ENCODE data around the gene CMBL. TPM values are rescaled to one million over a fixed set of nuclear protein-coding genes. Genes with fewer than 3 reads are reported as not detected.

CMBL gene
- total RNA-seq, 2 donors from 2014 or later, result 10.4 to 20.5 TPM

DNA sequence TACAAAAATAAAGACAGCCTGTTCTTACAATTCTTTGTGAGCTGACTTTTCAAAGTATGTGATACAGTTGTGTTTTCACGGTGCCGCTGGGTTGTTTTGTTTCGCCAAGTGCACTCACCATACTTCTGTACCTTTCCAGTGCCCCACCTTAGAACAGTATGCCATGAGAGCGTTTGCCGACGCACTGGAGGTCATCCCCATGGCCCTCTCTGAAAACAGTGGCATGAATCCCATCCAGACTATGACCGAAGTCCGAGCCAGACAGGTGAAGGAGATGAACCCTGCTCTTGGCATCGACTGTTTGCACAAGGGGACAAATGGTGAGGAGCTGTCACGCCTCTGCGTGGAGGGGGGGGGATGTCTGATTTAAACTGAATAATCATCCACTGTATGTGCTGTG is 44.7 kb downstream of the CMBL start:
- Histone ChIP-seq H3K4me3 (ENCODE audit: low read length) (no peak overlapping the region), H3K4me1 (ENCODE audit: control insufficient read depth, insufficient read depth, low read length) (peaks cover 3% of the 10 kb centered on the region), H3K27me3 (ENCODE audit: control insufficient read depth, insufficient read depth, low read length, poor library complexity, severe bottlenecking) (no peaks in the 10 kb centered on the region), H3K9me3 (ENCODE audit: control insufficient read depth, low read length) (no peaks in the 10 kb centered on the region), H3K9ac (ENCODE audit: extremely low read depth, low read length, poor library complexity, severe bottlenecking) (no peak overlapping the region), H3K36me3 (ENCODE audit: control insufficient read depth, insufficient read depth, low read length) (peaks cover 78% of the 10 kb centered on the region), H3K27ac (ENCODE audit: low read depth, low read length) (no peak overlapping the region)
- H3K9me3 Mint-ChIP-seq, result no peaks in the 10 kb centered on the region
- H3K36me3 Mint-ChIP-seq (ENCODE audit: low read depth), result peaks cover 71% of the 10 kb centered on the region
- no peak overlapping the region for H3K27ac Mint-ChIP-seq
- DNase-seq, result no peak
- TF ChIP-seq, protein P1, sequence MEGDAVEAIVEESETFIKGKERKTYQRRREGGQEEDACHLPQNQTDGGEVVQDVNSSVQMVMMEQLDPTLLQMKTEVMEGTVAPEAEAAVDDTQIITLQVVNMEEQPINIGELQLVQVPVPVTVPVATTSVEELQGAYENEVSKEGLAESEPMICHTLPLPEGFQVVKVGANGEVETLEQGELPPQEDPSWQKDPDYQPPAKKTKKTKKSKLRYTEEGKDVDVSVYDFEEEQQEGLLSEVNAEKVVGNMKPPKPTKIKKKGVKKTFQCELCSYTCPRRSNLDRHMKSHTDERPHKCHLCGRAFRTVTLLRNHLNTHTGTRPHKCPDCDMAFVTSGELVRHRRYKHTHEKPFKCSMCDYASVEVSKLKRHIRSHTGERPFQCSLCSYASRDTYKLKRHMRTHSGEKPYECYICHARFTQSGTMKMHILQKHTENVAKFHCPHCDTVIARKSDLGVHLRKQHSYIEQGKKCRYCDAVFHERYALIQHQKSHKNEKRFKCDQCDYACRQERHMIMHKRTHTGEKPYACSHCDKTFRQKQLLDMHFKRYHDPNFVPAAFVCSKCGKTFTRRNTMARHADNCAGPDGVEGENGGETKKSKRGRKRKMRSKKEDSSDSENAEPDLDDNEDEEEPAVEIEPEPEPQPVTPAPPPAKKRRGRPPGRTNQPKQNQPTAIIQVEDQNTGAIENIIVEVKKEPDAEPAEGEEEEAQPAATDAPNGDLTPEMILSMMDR (conservative IDR thresholded peaks at IDR 0.05), result no peak
- WGBS, 2 experiments (ENCODE audit: insufficient coverage in 1 of 2, insufficient read length in 1 of 2), result 95 to 98% methylated on average over 10 to 11 of the region's 11 CpGs
- H3K4me1 Mint-ChIP-seq, result peaks cover 4% of the 10 kb centered on the region
- no peak overlapping the region for H3K4me3 Mint-ChIP-seq
- H3K27me3 Mint-ChIP-seq (ENCODE audit: insufficient read depth), result no peaks in the 10 kb centered on the region

DNA sequence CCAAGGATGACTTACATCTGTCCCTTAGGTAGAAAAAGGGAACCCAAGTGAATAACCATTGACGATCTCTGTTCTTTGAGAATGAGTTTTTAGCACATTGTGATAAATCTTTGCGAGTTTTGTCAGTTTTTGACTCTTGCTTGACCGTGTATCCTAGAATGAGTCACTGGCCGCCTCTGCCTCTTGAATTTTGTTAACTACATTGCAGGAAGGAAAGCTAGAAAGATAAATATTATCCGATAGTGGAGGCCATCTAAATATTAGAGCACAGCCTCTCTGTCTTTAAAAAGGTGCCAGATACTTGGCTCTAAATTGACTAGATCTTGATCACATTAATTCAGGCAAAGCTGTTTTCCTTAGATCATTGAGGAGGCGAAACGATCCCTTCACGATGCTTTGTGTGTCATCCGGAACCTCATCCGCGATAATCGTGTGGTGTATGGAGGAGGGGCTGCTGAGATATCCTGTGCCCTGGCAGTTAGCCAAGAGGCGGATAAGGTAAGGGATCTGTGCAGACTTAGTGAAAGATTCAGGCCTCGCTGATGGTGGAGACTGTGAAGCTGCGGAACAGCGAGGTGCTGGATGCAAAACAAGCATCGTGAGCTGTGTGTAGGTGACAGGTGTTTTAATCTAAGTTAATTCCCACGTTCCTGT is 45.5 kb downstream of the CMBL start:
- H3K9ac ChIP-seq (ENCODE audit: extremely low read depth, low read length, poor library complexity, severe bottlenecking), result no peak overlapping the region
- H3K27me3 ChIP-seq (ENCODE audit: control insufficient read depth, insufficient read depth, low read length, poor library complexity, severe bottlenecking), result no peaks in the 10 kb centered on the region
- H3K27ac ChIP-seq (ENCODE audit: low read depth, low read length), result no peak overlapping the region
- peaks cover 85% of the 10 kb centered on the region for H3K36me3 ChIP-seq (ENCODE audit: control insufficient read depth, insufficient read depth, low read length)
- H3K9me3 ChIP-seq (ENCODE audit: control insufficient read depth, low read length), result no peaks in the 10 kb centered on the region
- TF ChIP-seq, protein P1 (conservative IDR thresholded peaks at IDR 0.05), result no peak
- peaks cover 4% of the 10 kb centered on the region for H3K4me1 Mint-ChIP-seq
- H3K27me3 Mint-ChIP-seq (ENCODE audit: insufficient read depth), result no peaks in the 10 kb centered on the region
- peaks cover 78% of the 10 kb centered on the region for H3K36me3 Mint-ChIP-seq (ENCODE audit: low read depth)
- H3K27ac Mint-ChIP-seq, result no peak overlapping the region
- peaks cover 9% of the 10 kb centered on the region for H3K4me1 ChIP-seq (ENCODE audit: control insufficient read depth, insufficient read depth, low read length)
- WGBS, 2 experiments (ENCODE audit: insufficient coverage in 1 of 2, insufficient read length in 1 of 2), result 83 to 86% methylated on average over 16 to 18 of the region's 18 CpGs
- H3K4me3 Mint-ChIP-seq, result no peak overlapping the region
- H3K4me3 ChIP-seq (ENCODE audit: low read length), result no peak overlapping the region
- no peaks in the 10 kb centered on the region for H3K9me3 Mint-ChIP-seq
- no peak for DNase-seq

DNA sequence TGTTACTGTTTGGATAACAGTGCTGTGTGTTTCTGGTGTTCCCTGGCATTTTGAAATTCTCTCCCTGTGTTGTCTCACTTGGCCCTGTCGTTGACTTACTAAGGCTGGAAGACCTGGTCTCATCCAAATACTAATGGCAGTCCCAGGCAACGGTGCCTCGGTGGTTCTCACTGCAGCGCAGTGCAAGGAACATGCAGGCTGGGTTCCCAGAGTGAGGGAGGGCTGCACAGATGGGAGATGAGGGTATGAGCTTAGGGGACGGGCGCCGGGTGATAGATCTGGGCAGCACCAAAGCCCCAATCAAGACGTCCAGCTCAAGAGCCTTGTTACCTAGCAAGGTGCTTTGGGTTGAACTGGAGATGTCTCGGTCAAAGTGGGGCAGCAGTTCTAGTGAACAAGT is 46.6 kb downstream of the CMBL start:
- DNase-seq, result no peak
- TF ChIP-seq, protein P1 (conservative IDR thresholded peaks at IDR 0.05), result no peak
- Histone ChIP-seq H3K4me1 (ENCODE audit: control insufficient read depth, insufficient read depth, low read length) (peaks cover 13% of the 10 kb centered on the region), H3K27ac (ENCODE audit: low read depth, low read length) (no peak overlapping the region), H3K27me3 (ENCODE audit: control insufficient read depth, insufficient read depth, low read length, poor library complexity, severe bottlenecking) (no peaks in the 10 kb centered on the region), H3K9ac (ENCODE audit: extremely low read depth, low read length, poor library complexity, severe bottlenecking) (no peak overlapping the region), H3K4me3 (ENCODE audit: low read length) (no peak overlapping the region), H3K36me3 (ENCODE audit: control insufficient read depth, insufficient read depth, low read length) (peaks cover 97% of the 10 kb centered on the region), H3K9me3 (ENCODE audit: control insufficient read depth, low read length) (no peaks in the 10 kb centered on the region)
- peaks cover 89% of the 10 kb centered on the region for H3K36me3 Mint-ChIP-seq (ENCODE audit: low read depth)
- H3K4me1 Mint-ChIP-seq, result no peaks in the 10 kb centered on the region
- no peaks in the 10 kb centered on the region for H3K27me3 Mint-ChIP-seq (ENCODE audit: insufficient read depth)
- H3K4me3 Mint-ChIP-seq, result no peak overlapping the region
- WGBS, 2 experiments (ENCODE audit: insufficient coverage in 1 of 2, insufficient read length in 1 of 2), result 83 to 85% methylated on average over 6 to 9 of the region's 9 CpGs
- no peak overlapping the region for H3K27ac Mint-ChIP-seq
- H3K9me3 Mint-ChIP-seq, result no peaks in the 10 kb centered on the region
